Activated CD4-positive, alpha-beta memory T cell treated with anti-CD3 and anti-CD28 coated beads for 36 hours (primary cell): ENCODE results near the gene SRGAP1. TPM values are rescaled to one million over a fixed set of nuclear protein-coding genes. Genes with fewer than 3 reads are reported as not detected.
"Not testable (repeated sequence)": the region's sequence is repeated elsewhere in the genome, so short reads cannot be mapped to it uniquely, and the experiment has no call there.

Source experiments
- CTCF ChIA-PET: fragments of 350-600 bp; sonication (Branson Sonifier 250); formaldehyde crosslinking; loops from one replicate; lab custom pipeline; 2021; ENCODE audit warnings: antibody characterized with exemption, inconsistent platforms; lab: Charles Lee
- POLR2A ChIA-PET: fragments of 350-600 bp; sonication (Branson Sonifier 250); formaldehyde crosslinking; loops from one replicate; lab custom pipeline; 2021; ENCODE audit warnings: antibody characterized with exemption; lab: Charles Lee
- DNase-seq: peaks from one replicate; pipeline ENCODE4 v3.0.0-alpha.2; 2020
- H3K27ac Mint-ChIP-seq: one replicate; pipeline ENCODE4 v1.8.0; 2021; ENCODE audit warnings: mixed read lengths
- H3K27me3 Mint-ChIP-seq: one replicate; pipeline ENCODE4 v1.8.0; 2021; ENCODE audit warnings: mixed read lengths
- H3K36me3 Mint-ChIP-seq: one replicate; pipeline ENCODE4 v1.8.0; 2021; ENCODE audit warnings: mixed read lengths
- H3K4me1 Mint-ChIP-seq: one replicate; pipeline ENCODE4 v1.8.0; 2021; ENCODE audit warnings: low read depth, mixed read lengths
- H3K4me3 Mint-ChIP-seq: one replicate; pipeline ENCODE4 v1.8.0; 2021; ENCODE audit warnings: mild to moderate bottlenecking, mixed read lengths
- H3K9me3 Mint-ChIP-seq: one replicate; pipeline ENCODE4 v1.8.0; 2021; ENCODE audit warnings: mixed read lengths
- intact Hi-C: fragments of 100-400 bp; cut with micrococcal nuclease; formaldehyde crosslinking; loops from one replicate; pipeline ENCODE4 v1.15.1; 2023
- total RNA-seq, 2 experiments: library from RNA; stranded (reverse); gene quantifications; one replicate each; pipeline ENCODE4 v1.2.3, GENCODE V29; 2021

Gene SRGAP1
- total RNA-seq, 2 experiments from 2014 or later: 0.10 to 0.12 TPM

DNA sequence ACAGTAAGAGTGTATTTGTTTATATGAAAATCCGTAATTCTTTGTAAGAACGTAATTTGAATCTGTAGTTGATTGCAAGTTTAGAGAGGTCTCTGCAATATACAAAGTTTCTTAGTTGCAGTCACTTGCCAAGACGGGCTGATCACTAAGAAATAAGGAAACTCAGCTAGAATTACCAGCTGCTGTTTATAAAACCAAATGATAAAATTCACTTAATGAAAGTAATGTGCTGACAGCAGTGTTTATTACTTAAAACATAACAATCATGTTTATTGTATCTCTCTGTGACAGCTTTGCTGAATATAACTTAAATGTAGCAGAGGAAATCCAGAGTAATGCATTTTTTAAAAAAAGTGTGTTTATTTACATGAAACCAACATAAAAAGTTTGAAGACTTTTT is 31.2 kb downstream of the SRGAP1 start:
- no peak for DNase-seq
- no peak overlapping the region for H3K27ac Mint-ChIP-seq

GRCh38 chr12:63876980-63877379 is 32.5 kb downstream of the SRGAP1 start:
- Mint-ChIP-seq H3K27me3 (peaks cover 3% of the 10 kb centered on the region), H3K4me3 (no peak overlapping the region), H3K9me3 (no peaks in the 10 kb centered on the region), H3K4me1 (no peaks in the 10 kb centered on the region), H3K27ac (no peak overlapping the region), H3K36me3 (no peaks in the 10 kb centered on the region)
- intact Hi-C loops: no loop called here
- no peak for DNase-seq
- ChIA-PET POLR2A (no interaction called here), CTCF (no interaction called here)

More for the DNA sequence above, 31.2 kb downstream of the SRGAP1 start:
- CTCF ChIA-PET: no interaction called here
- H3K4me3 Mint-ChIP-seq: no peak overlapping the region
- H3K27me3 Mint-ChIP-seq: peaks cover 14% of the 10 kb centered on the region
- POLR2A ChIA-PET: no interaction called here
- intact Hi-C loops: no loop called here
- no peaks in the 10 kb centered on the region for H3K9me3 Mint-ChIP-seq
- no peaks in the 10 kb centered on the region for H3K36me3 Mint-ChIP-seq
- no peaks in the 10 kb centered on the region for H3K4me1 Mint-ChIP-seq

- POLR2A ChIA-PET: no interaction called here
- intact Hi-C loops: no loop called here
These were observed 33.2 kb downstream of the SRGAP1 start for GRCh38 chr12:63877693-63878092.

DNA sequence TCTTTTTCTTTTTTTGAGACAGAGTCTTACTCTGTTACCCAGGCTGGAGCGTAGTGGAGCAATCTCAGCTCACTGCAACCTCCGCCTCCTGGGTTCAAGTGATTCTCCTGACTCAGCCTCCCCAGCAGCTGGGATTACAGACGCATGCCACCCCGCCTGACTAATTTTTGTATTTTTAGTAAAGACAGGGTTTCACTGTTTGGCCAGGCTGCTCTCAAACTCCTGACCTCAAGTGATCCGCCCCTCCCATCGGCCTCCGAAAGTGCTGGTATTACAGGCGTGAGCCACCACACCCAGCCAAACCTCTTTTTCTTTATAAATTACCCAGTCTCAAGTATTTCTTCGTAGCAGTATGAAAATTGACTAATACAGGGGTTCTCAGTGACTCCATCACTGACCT is 35.7 kb downstream of the SRGAP1 start:
- CTCF ChIA-PET: not testable (repeated sequence)

More at GRCh38 chr12:63877693-63878092, 33.2 kb downstream of the SRGAP1 start:
- CTCF ChIA-PET: no interaction called here
- Mint-ChIP-seq H3K4me3 (no peak overlapping the region), H3K27me3 (peaks cover 2% of the 10 kb centered on the region), H3K9me3 (no peaks in the 10 kb centered on the region), H3K27ac (no peak overlapping the region), H3K4me1 (no peaks in the 10 kb centered on the region), H3K36me3 (no peaks in the 10 kb centered on the region)
- no peak for DNase-seq

GRCh38 chr12:63880742-63881263 is 36.3 kb downstream of the SRGAP1 start:
- intact Hi-C loops: no loop called here
- CTCF ChIA-PET: no interaction called here

More for the DNA sequence above, 35.7 kb downstream of the SRGAP1 start:
- H3K27me3 Mint-ChIP-seq, H3K4me3 Mint-ChIP-seq, POLR2A ChIA-PET, H3K27ac Mint-ChIP-seq, H3K36me3 Mint-ChIP-seq, DNase-seq, H3K4me1 Mint-ChIP-seq, H3K9me3 Mint-ChIP-seq, intact Hi-C loops: not testable (repeated sequence)

GRCh38 chr12:63882844-63883243 is 38.3 kb downstream of the SRGAP1 start:
- Mint-ChIP-seq H3K9me3 (no peaks in the 10 kb centered on the region), H3K27me3 (no peaks in the 10 kb centered on the region), H3K36me3 (no peaks in the 10 kb centered on the region), H3K4me3 (no peak overlapping the region), H3K4me1 (no peaks in the 10 kb centered on the region), H3K27ac (no peak overlapping the region)
- intact Hi-C loops: no loop called here
- CTCF ChIA-PET: no interaction called here
- POLR2A ChIA-PET: no interaction called here
- DNase-seq: no peak

More at GRCh38 chr12:63880742-63881263, 36.3 kb downstream of the SRGAP1 start:
- POLR2A ChIA-PET: no interaction called here
- Mint-ChIP-seq H3K9me3 (no peaks in the 10 kb centered on the region), H3K4me1 (no peaks in the 10 kb centered on the region), H3K27ac (no peak overlapping the region), H3K27me3 (no peaks in the 10 kb centered on the region), H3K4me3 (no peak overlapping the region), H3K36me3 (no peaks in the 10 kb centered on the region)
- no peak for DNase-seq

GRCh38 chr12:63885401-63885800 is 40.9 kb downstream of the SRGAP1 start:
- Mint-ChIP-seq H3K27me3 (no peaks in the 10 kb centered on the region), H3K4me3 (no peak overlapping the region), H3K27ac (no peak overlapping the region), H3K36me3 (no peaks in the 10 kb centered on the region), H3K9me3 (no peaks in the 10 kb centered on the region), H3K4me1 (no peaks in the 10 kb centered on the region)
- DNase-seq: no peak
- intact Hi-C loops: no loop called here
- ChIA-PET POLR2A (no interaction called here), CTCF (no interaction called here)

DNA sequence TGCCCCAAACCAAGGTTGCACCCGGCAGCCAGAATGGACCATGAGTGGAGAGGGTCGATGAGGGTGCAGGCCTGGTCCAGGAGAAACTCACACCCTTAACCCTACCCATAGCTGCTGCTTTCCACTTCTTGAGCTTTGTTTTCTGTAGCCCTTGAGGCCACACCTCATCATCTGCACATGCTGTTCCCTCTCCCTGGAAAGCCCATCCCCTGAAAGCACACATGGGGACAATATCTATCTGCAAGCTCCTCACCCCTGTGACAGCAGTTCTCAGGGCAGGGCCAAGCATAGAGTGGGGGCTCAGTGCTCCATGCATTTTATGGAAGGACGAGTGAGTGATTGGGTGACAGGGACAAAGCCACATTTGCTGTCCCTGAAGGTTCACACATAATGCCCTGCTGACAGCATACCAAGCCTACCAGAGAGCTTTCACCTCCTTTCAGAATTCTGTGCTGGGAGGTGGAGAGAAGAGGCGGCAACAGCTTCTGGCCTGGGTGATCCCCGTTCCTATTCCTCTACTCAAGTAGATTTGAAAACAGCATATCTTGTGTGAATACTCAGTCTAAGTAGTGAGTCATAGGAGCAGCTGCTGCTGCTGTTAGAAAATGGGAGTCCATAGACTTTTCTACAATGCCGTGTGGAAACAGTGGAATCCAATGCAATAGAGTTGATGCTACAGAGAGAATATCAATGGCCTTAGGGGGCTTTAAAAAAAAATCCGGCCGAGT is 44.6 kb downstream of the SRGAP1 start:
- ChIA-PET POLR2A (no interaction called here), CTCF (interaction anchor here (0.8 to 1.0 kb wide), 2 partner anchors 9 to 367 kb away, joined by 3 read pairs; no protein-coding TSS in a partner anchor)
- Mint-ChIP-seq H3K9me3 (no peaks in the 10 kb centered on the region), H3K4me3 (no peak overlapping the region), H3K27me3 (no peaks in the 10 kb centered on the region), H3K4me1 (no peaks in the 10 kb centered on the region), H3K36me3 (no peaks in the 10 kb centered on the region), H3K27ac (no peak overlapping the region)
- DNase-seq: no peak
- intact Hi-C loops: no loop called here

DNA sequence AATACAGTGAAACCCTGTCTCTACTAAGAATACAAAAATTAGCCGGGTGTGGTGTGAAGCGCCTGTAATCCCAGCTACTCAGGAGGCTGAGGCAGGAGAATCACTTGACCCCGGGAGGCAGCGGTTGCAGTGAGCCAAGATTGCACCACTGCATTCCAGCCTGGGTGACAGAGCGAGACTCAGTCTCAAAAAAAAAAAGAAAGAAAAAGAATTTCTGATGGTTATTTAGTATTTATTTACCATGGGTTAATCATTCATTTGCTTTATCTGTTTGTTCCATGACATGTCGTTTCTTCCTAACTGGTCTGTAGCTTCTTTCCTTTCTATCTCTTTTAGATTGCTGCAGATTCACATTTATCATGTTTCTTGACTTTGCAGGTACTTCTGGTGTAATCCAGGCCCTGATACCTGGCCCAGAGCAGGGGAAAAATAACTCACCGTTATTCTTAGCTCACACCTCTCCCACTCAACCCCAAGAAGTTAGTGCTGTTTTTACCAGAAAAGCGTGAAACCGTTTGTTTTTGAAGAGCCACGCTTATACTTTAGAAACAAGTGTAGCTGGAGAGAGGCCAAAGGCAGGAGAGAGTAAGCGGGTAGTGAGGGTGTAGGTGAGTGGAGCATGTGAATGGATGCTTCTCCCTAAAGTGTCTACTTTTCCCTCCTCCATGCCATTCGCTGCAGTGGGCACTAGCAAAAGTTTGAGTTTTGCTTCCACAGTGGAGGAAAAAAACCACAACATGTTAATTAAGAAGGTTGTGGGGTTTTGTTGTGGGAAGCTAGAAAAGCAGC is 45.4 kb downstream of the SRGAP1 start:
- CTCF ChIA-PET: interaction anchor here (1.0 kb wide), 1 partner anchor 9 kb away, joined by 3 read pairs; no protein-coding TSS in a partner anchor
- H3K4me1 Mint-ChIP-seq: no peaks in the 10 kb centered on the region
- intact Hi-C loops: no loop called here

DNA sequence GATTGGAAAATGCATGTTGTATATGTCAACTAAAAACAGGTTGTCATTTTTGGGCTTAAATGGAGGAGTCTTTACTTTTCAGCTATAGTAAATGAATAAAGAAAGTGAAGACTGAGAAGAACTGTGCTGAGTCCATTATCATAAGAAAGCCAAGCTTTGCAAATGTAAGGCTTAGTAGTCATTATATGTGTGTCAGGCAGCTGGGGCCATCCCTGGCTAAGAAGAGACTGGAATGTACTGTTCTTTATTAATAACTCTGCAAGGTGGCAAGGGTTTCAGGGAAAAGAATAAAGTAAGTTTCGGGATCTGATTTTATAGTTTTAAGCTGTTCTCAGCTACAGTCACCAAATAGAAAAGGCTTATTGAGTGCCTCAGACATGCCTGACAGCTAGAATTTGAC is 48.7 kb downstream of the SRGAP1 start:
- Mint-ChIP-seq H3K9me3 (no peaks in the 10 kb centered on the region), H3K4me1 (no peaks in the 10 kb centered on the region), H3K27ac (no peak overlapping the region), H3K4me3 (no peak overlapping the region), H3K36me3 (no peaks in the 10 kb centered on the region), H3K27me3 (no peaks in the 10 kb centered on the region)
- CTCF ChIA-PET: no interaction called here
- POLR2A ChIA-PET: no interaction called here
- DNase-seq: no peak
- intact Hi-C loops: no loop called here

More for the DNA sequence above, 45.4 kb downstream of the SRGAP1 start:
- Mint-ChIP-seq H3K4me3 (no peak overlapping the region), H3K27me3 (no peaks in the 10 kb centered on the region), H3K27ac (no peak overlapping the region), H3K9me3 (no peaks in the 10 kb centered on the region), H3K36me3 (no peaks in the 10 kb centered on the region)
- DNase-seq: no peak
- POLR2A ChIA-PET: no interaction called here

- Mint-ChIP-seq H3K9me3 (no peaks in the 10 kb centered on the region), H3K27ac (no peak overlapping the region), H3K4me1 (peaks cover 3% of the 10 kb centered on the region), H3K36me3 (no peaks in the 10 kb centered on the region), H3K27me3 (peaks cover 2% of the 10 kb centered on the region), H3K4me3 (no peak overlapping the region)
- DNase-seq: no peak
- intact Hi-C loops: no loop called here
- CTCF ChIA-PET: no interaction called here
- POLR2A ChIA-PET: no interaction called here
These were observed 49.6 kb downstream of the SRGAP1 start for GRCh38 chr12:63894132-63894531.

- DNase-seq: no peak
- CTCF ChIA-PET: no interaction called here
- Mint-ChIP-seq H3K36me3 (no peaks in the 10 kb centered on the region), H3K4me1 (peaks cover 3% of the 10 kb centered on the region), H3K27ac (no peak overlapping the region), H3K27me3 (peaks cover 4% of the 10 kb centered on the region), H3K9me3 (no peaks in the 10 kb centered on the region), H3K4me3 (no peak overlapping the region)
- intact Hi-C loops: no loop called here
- POLR2A ChIA-PET: no interaction called here
These were observed 51.3 kb downstream of the SRGAP1 start for GRCh38 chr12:63895841-63896240.
